RWPE2 (cell line): ENCODE measurements around the gene ASPG.

Source experiments
- ATAC-seq: fragments of 200-7000 bp; cut with Tn5 transposase; 3 replicates; pipeline ENCODE4 v1.9.1; 2021; ENCODE audit warnings: low read depth
- DNase-seq: peaks from one replicate; pipeline ENCODE4 v3.0.0-alpha.2; 2020; ENCODE audit warnings: low spot score
- H3K27ac ChIP-seq: fragments of 450-650 bp; 2 replicates; pipeline ENCODE4 v1.5.1; 2017; ENCODE audit warnings: mild to moderate bottlenecking; ENCODE audit not compliant: poor library complexity, severe bottlenecking
- H3K27me3 ChIP-seq: fragments of 250-450 bp; sonication (Bioruptor Pico); 2 replicates; pipeline ENCODE4 v1.5.1; 2021; ENCODE audit warnings: mild to moderate bottlenecking, moderate library complexity; ENCODE audit not compliant: insufficient read depth, poor library complexity, severe bottlenecking
- H3K36me3 ChIP-seq: fragments of 250-450 bp; sonication (Bioruptor Pico); 2 replicates; pipeline ENCODE4 v1.5.1; 2020; ENCODE audit warnings: low read depth, mild to moderate bottlenecking, moderate library complexity
- H3K4me1 ChIP-seq: fragments of 250-450 bp; sonication (Bioruptor Pico); 2 replicates; pipeline ENCODE4 v1.5.1; 2021; ENCODE audit warnings: mild to moderate bottlenecking, moderate library complexity; ENCODE audit not compliant: insufficient read depth, poor library complexity, severe bottlenecking
- H3K4me3 ChIP-seq: fragments of 250-450 bp; sonication (Bioruptor Pico); 2 replicates; pipeline ENCODE4 v1.5.1; 2021; ENCODE audit warnings: mild to moderate bottlenecking, moderate library complexity; ENCODE audit not compliant: severe bottlenecking
- H3K9me3 ChIP-seq: fragments of 250-450 bp; sonication (Bioruptor Pico); 2 replicates; pipeline ENCODE4 v1.5.1; 2021; ENCODE audit warnings: mild to moderate bottlenecking, moderate library complexity; ENCODE audit not compliant: severe bottlenecking
- TF ChIP-seq, protein P1 (sequence below): fragments of 450-650 bp; IDR thresholded peaks from one replicate; pipeline ENCODE4 v1.5.1; 2017; ENCODE audit warnings: mild to moderate bottlenecking, moderate library complexity; ENCODE audit not compliant: poor library complexity, severe bottlenecking

Gene ASPG

DNA sequence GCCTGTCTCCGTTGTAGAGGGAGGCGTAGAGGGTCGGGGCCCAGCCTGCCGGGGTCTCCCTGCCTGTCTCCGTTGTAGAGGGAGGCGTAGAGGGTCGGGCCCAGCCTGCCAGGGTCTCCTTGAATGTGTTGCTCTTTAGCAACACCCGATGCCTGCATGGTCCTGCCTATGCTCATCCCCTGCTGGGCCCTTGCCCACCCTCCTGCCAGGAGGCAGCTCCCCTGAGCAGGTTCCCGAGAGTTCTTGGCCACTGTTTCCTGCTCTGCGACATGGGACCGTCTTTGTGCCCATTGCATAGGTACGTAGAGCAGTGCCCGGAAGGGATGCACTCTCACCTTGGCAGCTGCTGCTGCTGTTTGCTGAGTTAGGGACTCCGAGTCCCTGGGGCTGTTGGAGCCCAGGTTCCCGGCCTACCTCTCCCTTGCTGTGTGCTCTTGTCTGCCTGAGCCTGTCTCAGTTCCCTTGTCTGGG is 56.2 kb downstream of the ASPG start:
- Histone ChIP-seq H3K9me3 (no peaks in the 10 kb centered on the region), H3K4me3 (no peak overlapping the region), H3K27me3 (peaks cover 48% of the 10 kb centered on the region), H3K27ac (no peak overlapping the region), H3K4me1 (no peaks in the 10 kb centered on the region), H3K36me3 (no peaks in the 10 kb centered on the region)
- peak; percentile 60 for DNase-seq
- ATAC-seq, result no peak
- TF ChIP-seq, protein P1, sequence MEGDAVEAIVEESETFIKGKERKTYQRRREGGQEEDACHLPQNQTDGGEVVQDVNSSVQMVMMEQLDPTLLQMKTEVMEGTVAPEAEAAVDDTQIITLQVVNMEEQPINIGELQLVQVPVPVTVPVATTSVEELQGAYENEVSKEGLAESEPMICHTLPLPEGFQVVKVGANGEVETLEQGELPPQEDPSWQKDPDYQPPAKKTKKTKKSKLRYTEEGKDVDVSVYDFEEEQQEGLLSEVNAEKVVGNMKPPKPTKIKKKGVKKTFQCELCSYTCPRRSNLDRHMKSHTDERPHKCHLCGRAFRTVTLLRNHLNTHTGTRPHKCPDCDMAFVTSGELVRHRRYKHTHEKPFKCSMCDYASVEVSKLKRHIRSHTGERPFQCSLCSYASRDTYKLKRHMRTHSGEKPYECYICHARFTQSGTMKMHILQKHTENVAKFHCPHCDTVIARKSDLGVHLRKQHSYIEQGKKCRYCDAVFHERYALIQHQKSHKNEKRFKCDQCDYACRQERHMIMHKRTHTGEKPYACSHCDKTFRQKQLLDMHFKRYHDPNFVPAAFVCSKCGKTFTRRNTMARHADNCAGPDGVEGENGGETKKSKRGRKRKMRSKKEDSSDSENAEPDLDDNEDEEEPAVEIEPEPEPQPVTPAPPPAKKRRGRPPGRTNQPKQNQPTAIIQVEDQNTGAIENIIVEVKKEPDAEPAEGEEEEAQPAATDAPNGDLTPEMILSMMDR, result no peak

- Histone ChIP-seq H3K27me3 (peaks cover 41% of the 10 kb centered on the region), H3K4me1 (no peaks in the 10 kb centered on the region), H3K9me3 (no peaks in the 10 kb centered on the region), H3K36me3 (no peaks in the 10 kb centered on the region), H3K4me3 (no peak overlapping the region), H3K27ac (no peak overlapping the region)
- TF ChIP-seq, protein P1, result no peak
- DNase-seq (peak; percentile 71), ATAC-seq (no peak)
Observed at GRCh38 chr14:104142136-104142945, 56.8 kb downstream of the ASPG start.

- Histone ChIP-seq H3K27me3 (peaks cover 34% of the 10 kb centered on the region), H3K36me3 (no peaks in the 10 kb centered on the region), H3K9me3 (no peaks in the 10 kb centered on the region), H3K4me3 (no peak overlapping the region), H3K27ac (no peak overlapping the region), H3K4me1 (no peaks in the 10 kb centered on the region)
- DNase-seq, result peak; percentile 71
- TF ChIP-seq, protein P1, result no peak
- ATAC-seq, result no peak
Observed at GRCh38 chr14:104142946-104143470, 57.5 kb downstream of the ASPG start.

DNA sequence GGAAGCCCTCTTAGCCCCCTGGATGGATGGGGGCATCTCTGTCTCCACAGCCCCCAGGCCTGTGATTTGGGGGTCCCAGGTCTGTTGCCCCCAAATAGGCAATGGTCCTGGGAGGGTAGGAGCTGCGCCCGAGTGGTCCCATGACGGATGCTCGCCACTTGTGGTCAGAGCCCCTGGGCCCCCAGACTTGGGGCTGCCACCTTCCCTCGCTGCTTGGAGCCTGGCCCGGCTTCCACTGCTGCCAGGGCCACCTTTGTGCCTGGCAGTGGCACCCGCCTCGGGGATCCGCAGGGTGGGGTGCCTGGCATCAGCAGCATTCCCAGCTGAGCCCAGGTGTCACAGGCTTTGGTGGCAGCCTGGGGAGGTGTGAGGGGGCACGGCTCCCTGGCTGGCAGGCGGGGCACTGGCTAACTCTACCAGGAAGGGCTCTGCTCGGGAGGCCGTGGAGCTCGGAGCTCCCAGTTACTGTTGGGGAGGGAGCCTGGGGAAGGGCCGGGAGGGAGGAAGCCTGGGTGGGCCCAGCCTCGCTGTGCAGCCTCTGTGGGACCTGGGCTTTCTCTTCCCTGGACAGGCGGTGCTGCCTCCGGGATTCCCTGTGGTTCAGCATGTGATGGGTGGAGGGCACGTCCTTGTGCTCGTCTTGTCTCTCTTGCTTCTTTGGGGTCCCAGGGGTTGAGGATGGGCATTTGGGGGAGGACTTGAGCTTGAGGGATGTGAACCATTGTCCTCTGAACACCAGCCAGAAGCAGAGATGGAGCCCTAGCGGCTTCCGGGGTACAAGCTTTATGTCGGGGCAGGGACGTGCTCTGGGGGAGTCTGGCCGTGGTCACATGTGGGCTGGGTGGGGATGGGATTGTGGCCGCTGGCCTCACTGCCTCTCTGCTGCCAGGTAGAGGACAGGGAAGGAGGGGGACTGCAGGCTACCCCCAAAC is 58.3 kb downstream of the ASPG start:
- Histone ChIP-seq H3K27ac (no peak overlapping the region), H3K4me3 (no peak overlapping the region), H3K4me1 (no peaks in the 10 kb centered on the region), H3K9me3 (no peaks in the 10 kb centered on the region), H3K36me3 (no peaks in the 10 kb centered on the region), H3K27me3 (peaks cover 30% of the 10 kb centered on the region)
- DNase-seq (peak; percentile 59), ATAC-seq (no peak)
- TF ChIP-seq, protein P1, result no peak
